ENCODE data around the gene ZSCAN5A. TPM values are rescaled to one million over a fixed set of nuclear protein-coding genes. Genes with fewer than 3 reads are reported as not detected.
"Not testable (repeated sequence)": the region's sequence is repeated elsewhere in the genome, so short reads cannot be mapped to it uniquely, and the experiment has no call there.

The ZSCAN5A gene
- total RNA-seq, 2 experiments from 2014 or later: 14.4 to 19.2 TPM

DNA sequence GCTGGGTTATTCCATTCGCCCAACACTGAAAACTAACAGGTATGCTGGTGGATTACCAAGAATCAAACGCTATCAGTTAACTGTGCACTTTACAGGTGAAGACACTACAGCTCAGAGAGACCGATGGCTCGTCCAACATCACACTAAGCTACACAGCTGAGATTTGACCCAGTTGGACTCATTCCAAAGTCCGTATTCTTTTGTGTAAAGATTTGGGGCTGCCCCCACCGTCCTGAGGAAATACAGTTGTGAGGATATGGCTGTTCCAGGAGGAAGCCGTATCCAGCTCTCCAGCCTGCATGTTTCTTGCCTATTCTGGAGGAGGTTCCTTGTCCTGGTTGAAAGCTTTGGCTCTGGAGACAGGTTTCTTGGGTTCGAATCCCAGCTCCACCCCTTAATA lies 4.2 kb downstream of the ZSCAN5A start:
- no peak for DNase-seq (ENCODE audit: low spot score)
- ChIA-PET CTCF (ENCODE audit: unreplicated experiment) (no interaction called here), POLR2A (no interaction called here)
- intact Hi-C loops (cut with micrococcal nuclease; ENCODE audit: unreplicated experiment): loop anchor here (5.0 kb wide), 1 partner anchor 967 kb away; no protein-coding TSS in a partner anchor
- H3K9me3 ChIP-seq (ENCODE audit: low read length): no peaks in the 10 kb centered on the region
- no peaks in the 10 kb centered on the region for H3K9me2 ChIP-seq (ENCODE audit: insufficient read depth, low read length)
- H4K20me1 ChIP-seq (ENCODE audit: insufficient read depth, low read length): no peaks in the 10 kb centered on the region
- TF ChIP-seq CTCF (conservative IDR thresholded peaks at IDR 0.05; ENCODE audit: low read length) (no peak), EZH2phosphoT487 (IDR thresholded peaks at IDR 0.05; ENCODE audit: borderline replicate concordance, low read depth, low read length) (no peak)
- no TSS peak for BruUV-seq (replicated peaks)
- peaks cover 18% of the 10 kb centered on the region for H3K36me3 ChIP-seq (ENCODE audit: insufficient read depth, low read length)
- H3K4me1 ChIP-seq (ENCODE audit: insufficient read depth, low read length, poor library complexity, severe bottlenecking): peaks cover 6% of the 10 kb centered on the region
- no peak overlapping the region for H3K4me2 ChIP-seq (ENCODE audit: low read length)
- H2AFZ ChIP-seq (ENCODE audit: low read length): no peak overlapping the region
- H3K27ac ChIP-seq (ENCODE audit: low read depth, low read length, poor library complexity, severe bottlenecking): no peak overlapping the region
- no peaks in the 10 kb centered on the region for H3K79me2 ChIP-seq (ENCODE audit: insufficient read depth, low read depth, low read length)
- H3K4me3 ChIP-seq (ENCODE audit: low read depth, low read length, poor library complexity, severe bottlenecking): no peak overlapping the region

DNA sequence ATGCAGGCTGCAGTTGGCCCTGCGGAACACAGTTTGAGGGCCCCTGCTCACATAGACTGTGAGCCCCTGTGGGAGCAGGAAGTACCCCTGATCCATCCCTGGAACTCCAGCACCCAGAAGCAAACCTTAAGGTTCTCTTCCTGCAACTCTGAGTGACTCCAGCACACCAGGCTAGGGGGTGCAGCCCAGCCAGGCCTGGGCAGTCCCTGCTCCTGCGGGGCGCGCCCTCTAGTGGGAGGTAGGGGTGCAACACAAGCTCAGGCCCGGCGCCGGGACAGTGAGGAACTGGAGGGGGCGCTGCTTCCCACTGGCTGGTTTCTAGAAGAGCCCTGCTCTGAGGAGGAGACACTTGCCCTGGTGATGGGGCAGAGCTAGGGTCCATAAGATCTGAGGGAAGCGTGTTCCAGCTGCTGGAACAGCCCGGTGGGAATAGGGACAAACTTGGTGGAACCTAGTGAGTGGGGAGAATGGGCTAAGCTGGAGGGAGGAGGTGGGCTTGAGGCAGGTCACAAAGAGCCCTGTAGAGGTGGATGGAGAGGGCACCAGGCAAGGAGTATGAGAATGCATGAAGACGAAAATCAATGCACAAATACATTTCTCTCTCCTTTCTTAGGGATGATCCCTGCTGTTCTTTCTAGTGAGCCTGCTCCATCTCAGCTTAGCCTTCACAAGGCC lies 5.0 kb downstream of the ZSCAN5A start:
- no TSS peak for BruUV-seq (replicated peaks)
- H3K27ac ChIP-seq (ENCODE audit: low read depth, low read length, poor library complexity, severe bottlenecking): no peak overlapping the region
- H2AFZ ChIP-seq (ENCODE audit: low read length): no peak overlapping the region
- no peak for TF ChIP-seq EZH2phosphoT487 (IDR thresholded peaks at IDR 0.05; ENCODE audit: borderline replicate concordance, low read depth, low read length)
- peak; percentile 100 for TF ChIP-seq CTCF (conservative IDR thresholded peaks at IDR 0.05; ENCODE audit: low read length)
- H3K4me2 ChIP-seq (ENCODE audit: low read length): no peak overlapping the region
- no peaks in the 10 kb centered on the region for H4K20me1 ChIP-seq (ENCODE audit: insufficient read depth, low read length)
- H3K9me3 ChIP-seq (ENCODE audit: low read length): no peaks in the 10 kb centered on the region
- peak; percentile 68 for DNase-seq (ENCODE audit: low spot score)
- intact Hi-C loops (cut with micrococcal nuclease; ENCODE audit: unreplicated experiment): loop anchor here (5.0 kb wide), 1 partner anchor 968 kb away; no protein-coding TSS in a partner anchor
- no peaks in the 10 kb centered on the region for H3K79me2 ChIP-seq (ENCODE audit: insufficient read depth, low read depth, low read length)
- peaks cover 21% of the 10 kb centered on the region for H3K36me3 ChIP-seq (ENCODE audit: insufficient read depth, low read length)
- CTCF ChIA-PET (ENCODE audit: unreplicated experiment): no interaction called here
- H3K9me2 ChIP-seq (ENCODE audit: insufficient read depth, low read length): no peaks in the 10 kb centered on the region
- H3K4me3 ChIP-seq (ENCODE audit: low read depth, low read length, poor library complexity, severe bottlenecking): no peak overlapping the region
- POLR2A ChIA-PET: no interaction called here
- peaks cover 6% of the 10 kb centered on the region for H3K4me1 ChIP-seq (ENCODE audit: insufficient read depth, low read length, poor library complexity, severe bottlenecking)

DNA sequence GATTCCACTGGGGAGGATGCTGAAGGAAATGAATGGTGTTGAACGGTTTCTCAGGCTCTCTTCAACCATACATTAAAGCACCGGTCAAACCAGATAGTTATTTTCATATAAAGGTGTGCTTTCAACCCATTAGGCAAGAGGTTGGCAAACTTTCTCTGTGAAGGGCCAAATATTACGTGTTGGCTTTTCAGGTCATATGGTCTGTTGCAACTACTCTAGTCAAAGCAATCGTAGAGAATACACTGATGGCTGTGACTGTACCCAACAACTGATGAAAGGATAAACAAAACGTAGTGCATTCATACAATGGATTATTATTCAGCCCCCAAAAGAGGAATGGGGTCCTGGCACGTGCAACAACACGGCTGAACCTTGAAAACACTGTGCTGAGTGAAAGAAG lies 5.8 kb downstream of the ZSCAN5A start:
- H3K9me3 ChIP-seq (ENCODE audit: low read length): no peaks in the 10 kb centered on the region
- CTCF ChIA-PET (ENCODE audit: unreplicated experiment): no interaction called here
- H3K79me2 ChIP-seq (ENCODE audit: insufficient read depth, low read depth, low read length): no peaks in the 10 kb centered on the region
- no peak overlapping the region for H3K4me2 ChIP-seq (ENCODE audit: low read length)
- H3K4me3 ChIP-seq (ENCODE audit: low read depth, low read length, poor library complexity, severe bottlenecking): no peak overlapping the region
- H3K27ac ChIP-seq (ENCODE audit: low read depth, low read length, poor library complexity, severe bottlenecking): no peak overlapping the region
- peaks cover 4% of the 10 kb centered on the region for H3K4me1 ChIP-seq (ENCODE audit: insufficient read depth, low read length, poor library complexity, severe bottlenecking)
- H3K36me3 ChIP-seq (ENCODE audit: insufficient read depth, low read length): peaks cover 21% of the 10 kb centered on the region
- no peak for DNase-seq (ENCODE audit: low spot score)
- no peaks in the 10 kb centered on the region for H3K9me2 ChIP-seq (ENCODE audit: insufficient read depth, low read length)
- no peak overlapping the region for H2AFZ ChIP-seq (ENCODE audit: low read length)
- no TSS peak for BruUV-seq (replicated peaks)
- intact Hi-C loops (cut with micrococcal nuclease; ENCODE audit: unreplicated experiment): no loop called here
- H4K20me1 ChIP-seq (ENCODE audit: insufficient read depth, low read length): no peaks in the 10 kb centered on the region
- no peak for TF ChIP-seq CTCF (conservative IDR thresholded peaks at IDR 0.05; ENCODE audit: low read length)
- TF ChIP-seq EZH2phosphoT487 (IDR thresholded peaks at IDR 0.05; ENCODE audit: borderline replicate concordance, low read depth, low read length): no peak
- POLR2A ChIA-PET: no interaction called here

DNA sequence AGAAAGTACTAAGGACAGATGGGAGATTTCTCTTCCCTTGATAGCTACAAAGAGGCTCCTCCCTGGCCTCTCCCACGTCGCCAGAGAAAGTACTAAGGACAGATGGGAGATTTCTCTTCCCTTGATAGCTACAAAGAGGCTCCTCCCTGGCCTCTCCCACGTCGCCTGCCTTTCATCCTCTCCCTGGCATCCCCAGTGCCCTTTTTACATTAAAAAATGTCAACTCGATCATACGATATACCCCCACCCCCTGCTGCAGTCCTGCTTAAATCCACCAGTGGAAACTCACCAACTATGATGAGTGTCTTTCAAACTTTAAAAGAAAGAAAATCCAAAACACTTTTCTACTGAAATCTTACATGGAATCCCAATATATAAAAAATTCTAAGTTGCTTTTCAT lies 7.6 kb downstream of the ZSCAN5A start:
- H3K4me3 ChIP-seq (ENCODE audit: low read depth, low read length, poor library complexity, severe bottlenecking); H3K27ac ChIP-seq (ENCODE audit: low read depth, low read length, poor library complexity, severe bottlenecking); H2AFZ ChIP-seq (ENCODE audit: low read length); BruUV-seq (replicated peaks); H3K9me2 ChIP-seq (ENCODE audit: insufficient read depth, low read length); H3K4me2 ChIP-seq (ENCODE audit: low read length); H3K9me3 ChIP-seq (ENCODE audit: low read length); POLR2A ChIA-PET; H4K20me1 ChIP-seq (ENCODE audit: insufficient read depth, low read length); intact Hi-C loops (cut with micrococcal nuclease; ENCODE audit: unreplicated experiment); H3K79me2 ChIP-seq (ENCODE audit: insufficient read depth, low read depth, low read length); DNase-seq (ENCODE audit: low spot score); CTCF ChIA-PET (ENCODE audit: unreplicated experiment); H3K4me1 ChIP-seq (ENCODE audit: insufficient read depth, low read length, poor library complexity, severe bottlenecking): not testable (repeated sequence)
- H3K36me3 ChIP-seq (ENCODE audit: insufficient read depth, low read length): peaks cover 17% of the 10 kb centered on the region

All from OCI-LY7 (cell line).